ENCODE results near the gene ECT2L.

- TF ChIP-seq TSHZ2 (CRISPR knock-in tag; IDR thresholded peaks at IDR 0.05) (no peak), BACH2 (CRISPR knock-in tag; IDR thresholded peaks at IDR 0.05; ENCODE audit: borderline replicate concordance) (no peak)
These were observed 8.0 kb downstream of the ECT2L start for GRCh38 chr6:138803861-138804260.

All from SK-N-SH treated with all-trans-retinoic acid at 6 μM for 48 hours (cell line).